Activated T-cell treated with anti-CD3 and anti-CD28 coated beads, Interleukin-2, amount 50 U/mL, for 24 hours (primary cell): Measurements from ENCODE around the gene ANKMY1.
"Not testable (repeated sequence)": the region's sequence is repeated elsewhere in the genome, so short reads cannot be mapped to it uniquely, and the experiment has no call there.

Experiments
- DNase-seq: peaks from one replicate; pipeline ENCODE4 v3.0.0-alpha.2; 2020
- H3K27ac Mint-ChIP-seq: 2 replicates; pipeline ENCODE4 v1.8.0; 2020; ENCODE audit warnings: mild to moderate bottlenecking, mixed read lengths
- H3K27me3 Mint-ChIP-seq: 2 replicates; pipeline ENCODE4 v1.8.0; 2020; ENCODE audit warnings: mixed read lengths
- H3K36me3 Mint-ChIP-seq: 2 replicates; pipeline ENCODE4 v1.8.0; 2020; ENCODE audit warnings: low read depth, mixed read lengths
- H3K4me1 Mint-ChIP-seq: 2 replicates; pipeline ENCODE4 v1.8.0; 2020; ENCODE audit warnings: low read depth, mixed read lengths
- H3K4me3 Mint-ChIP-seq: 2 replicates; pipeline ENCODE4 v1.8.0; 2020; ENCODE audit warnings: mild to moderate bottlenecking, moderate library complexity, mixed read lengths
- H3K9me3 Mint-ChIP-seq: 2 replicates; pipeline ENCODE4 v1.8.0; 2020; ENCODE audit warnings: mixed read lengths

ANKMY1 gene

GRCh38 chr2:240538031-240538780 is 19.6 kb downstream of the ANKMY1 start:
- no peak overlapping the region for H3K4me3 Mint-ChIP-seq
- H3K4me1 Mint-ChIP-seq: peaks cover 8% of the 10 kb centered on the region
- no peak for DNase-seq
- no peak overlapping the region for H3K27ac Mint-ChIP-seq
- peaks cover 4% of the 10 kb centered on the region for H3K9me3 Mint-ChIP-seq
- H3K36me3 Mint-ChIP-seq: peaks cover 76% of the 10 kb centered on the region
- no peaks in the 10 kb centered on the region for H3K27me3 Mint-ChIP-seq

GRCh38 chr2:240532031-240532775 is 25.6 kb downstream of the ANKMY1 start:
- DNase-seq: no peak
- H3K36me3 Mint-ChIP-seq: peaks cover 88% of the 10 kb centered on the region
- no peaks in the 10 kb centered on the region for H3K27me3 Mint-ChIP-seq
- H3K27ac Mint-ChIP-seq: no peak overlapping the region
- H3K4me3 Mint-ChIP-seq: no peak overlapping the region
- peaks cover 28% of the 10 kb centered on the region for H3K9me3 Mint-ChIP-seq
- peaks cover 3% of the 10 kb centered on the region for H3K4me1 Mint-ChIP-seq

- Mint-ChIP-seq H3K9me3 (peaks cover 30% of the 10 kb centered on the region), H3K36me3 (peaks cover 91% of the 10 kb centered on the region), H3K4me3 (no peak overlapping the region), H3K27me3 (no peaks in the 10 kb centered on the region), H3K27ac (no peak overlapping the region), H3K4me1 (peaks cover 3% of the 10 kb centered on the region)
- DNase-seq: no peak
These were observed 26.8 kb downstream of the ANKMY1 start for GRCh38 chr2:240531038-240531437.

GRCh38 chr2:240530181-240530580 is 27.6 kb downstream of the ANKMY1 start:
- peaks cover 34% of the 10 kb centered on the region for H3K9me3 Mint-ChIP-seq
- peaks cover 92% of the 10 kb centered on the region for H3K36me3 Mint-ChIP-seq
- no peak for DNase-seq
- no peaks in the 10 kb centered on the region for H3K27me3 Mint-ChIP-seq
- no peak overlapping the region for H3K4me3 Mint-ChIP-seq
- peaks cover 3% of the 10 kb centered on the region for H3K4me1 Mint-ChIP-seq
- H3K27ac Mint-ChIP-seq: no peak overlapping the region

GRCh38 chr2:240529344-240529999 is 28.3 kb downstream of the ANKMY1 start:
- peaks cover 40% of the 10 kb centered on the region for H3K9me3 Mint-ChIP-seq
- no peak for DNase-seq
- H3K27ac Mint-ChIP-seq: no peak overlapping the region

GRCh38 chr2:240528406-240529040 is 29.3 kb downstream of the ANKMY1 start:
- peaks cover 42% of the 10 kb centered on the region for H3K9me3 Mint-ChIP-seq

More at GRCh38 chr2:240529344-240529999, 28.3 kb downstream of the ANKMY1 start:
- peaks cover 3% of the 10 kb centered on the region for H3K4me1 Mint-ChIP-seq
- no peaks in the 10 kb centered on the region for H3K27me3 Mint-ChIP-seq
- peaks cover 92% of the 10 kb centered on the region for H3K36me3 Mint-ChIP-seq
- no peak overlapping the region for H3K4me3 Mint-ChIP-seq

GRCh38 chr2:240527153-240527750 is 30.5 kb downstream of the ANKMY1 start:
- no peaks in the 10 kb centered on the region for H3K27me3 Mint-ChIP-seq
- no peak overlapping the region for H3K4me3 Mint-ChIP-seq
- DNase-seq: no peak
- H3K9me3 Mint-ChIP-seq: peaks cover 37% of the 10 kb centered on the region
- no peak overlapping the region for H3K27ac Mint-ChIP-seq
- H3K4me1 Mint-ChIP-seq: peaks cover 3% of the 10 kb centered on the region
- peaks cover 93% of the 10 kb centered on the region for H3K36me3 Mint-ChIP-seq

More at GRCh38 chr2:240528406-240529040, 29.3 kb downstream of the ANKMY1 start:
- no peak overlapping the region for H3K4me3 Mint-ChIP-seq
- peak overlapping the region; percentile 44 for H3K27ac Mint-ChIP-seq
- H3K27me3 Mint-ChIP-seq: no peaks in the 10 kb centered on the region
- H3K4me1 Mint-ChIP-seq: peaks cover 3% of the 10 kb centered on the region
- DNase-seq: no peak
- peaks cover 92% of the 10 kb centered on the region for H3K36me3 Mint-ChIP-seq

GRCh38 chr2:240526521-240526920 is 31.3 kb downstream of the ANKMY1 start:
- no peak overlapping the region for H3K4me3 Mint-ChIP-seq
- H3K27me3 Mint-ChIP-seq: no peaks in the 10 kb centered on the region
- H3K4me1 Mint-ChIP-seq: peaks cover 3% of the 10 kb centered on the region
- H3K27ac Mint-ChIP-seq: no peak overlapping the region
- peaks cover 31% of the 10 kb centered on the region for H3K9me3 Mint-ChIP-seq
- DNase-seq: no peak
- H3K36me3 Mint-ChIP-seq: peaks cover 93% of the 10 kb centered on the region

GRCh38 chr2:240525802-240526201 is 32.0 kb downstream of the ANKMY1 start:
- Mint-ChIP-seq H3K4me3 (no peak overlapping the region), H3K27ac (no peak overlapping the region), H3K4me1 (peaks cover 4% of the 10 kb centered on the region), H3K36me3 (peaks cover 89% of the 10 kb centered on the region), H3K9me3 (peaks cover 24% of the 10 kb centered on the region), H3K27me3 (no peaks in the 10 kb centered on the region)
- no peak for DNase-seq

GRCh38 chr2:240524963-240525718 is 32.6 kb downstream of the ANKMY1 start:
- Mint-ChIP-seq H3K4me3 (no peak overlapping the region), H3K4me1 (peaks cover 7% of the 10 kb centered on the region), H3K27me3 (no peaks in the 10 kb centered on the region), H3K36me3 (peaks cover 87% of the 10 kb centered on the region), H3K27ac (no peak overlapping the region), H3K9me3 (peaks cover 24% of the 10 kb centered on the region)
- peak; percentile 12 for DNase-seq

GRCh38 chr2:240523451-240524281 is 34.1 kb downstream of the ANKMY1 start:
- Mint-ChIP-seq H3K4me3 (no peak overlapping the region), H3K9me3 (peaks cover 24% of the 10 kb centered on the region), H3K27ac (no peak overlapping the region), H3K4me1 (peaks cover 7% of the 10 kb centered on the region), H3K36me3 (peaks cover 84% of the 10 kb centered on the region), H3K27me3 (no peaks in the 10 kb centered on the region)
- peak; percentile 19 for DNase-seq

GRCh38 chr2:240522406-240522805 is 35.4 kb downstream of the ANKMY1 start:
- H3K27ac Mint-ChIP-seq: no peak overlapping the region
- H3K27me3 Mint-ChIP-seq: no peaks in the 10 kb centered on the region
- peak; percentile 20 for DNase-seq
- peaks cover 22% of the 10 kb centered on the region for H3K9me3 Mint-ChIP-seq
- peaks cover 80% of the 10 kb centered on the region for H3K36me3 Mint-ChIP-seq
- H3K4me1 Mint-ChIP-seq: peaks cover 7% of the 10 kb centered on the region
- no peak overlapping the region for H3K4me3 Mint-ChIP-seq

GRCh38 chr2:240521885-240522284 is 35.9 kb downstream of the ANKMY1 start:
- not testable (repeated sequence) for H3K27me3 Mint-ChIP-seq, H3K4me3 Mint-ChIP-seq, H3K4me1 Mint-ChIP-seq, H3K27ac Mint-ChIP-seq
- H3K9me3 Mint-ChIP-seq: peaks cover 18% of the 10 kb centered on the region
- H3K36me3 Mint-ChIP-seq: peaks cover 76% of the 10 kb centered on the region
- DNase-seq: peak; percentile 15
